ENCODE data around the gene CNOT1.
"Not testable (repeated sequence)": the region's sequence is repeated elsewhere in the genome, so short reads cannot be mapped to it uniquely, and the experiment has no call there.

CNOT1 gene

GRCh38 chr16:58584831-58585505, 44.7 kb downstream of the CNOT1 start:
- DNase-seq (ENCODE audit: low read depth, low spot score) = no peak
- H3K27ac ChIP-seq = no peak overlapping the region

- H3K27ac ChIP-seq = no peak overlapping the region
- DNase-seq (ENCODE audit: low read depth, low spot score) = no peak
Observed at GRCh38 chr16:58582971-58583765, 46.5 kb downstream of the CNOT1 start.

- H3K27ac ChIP-seq = no peak overlapping the region
- no peak for DNase-seq (ENCODE audit: low read depth, low spot score)
Observed at GRCh38 chr16:58582133-58582532, 47.5 kb downstream of the CNOT1 start.

- no peak overlapping the region for H3K27ac ChIP-seq
- DNase-seq (ENCODE audit: low read depth, low spot score) = no peak
Observed at GRCh38 chr16:58579587-58579986, 50.0 kb downstream of the CNOT1 start.

GRCh38 chr16:58578642-58579041, 51.0 kb downstream of the CNOT1 start:
- DNase-seq (ENCODE audit: low read depth, low spot score) = no peak

GRCh38 chr16:58577141-58577540, 52.5 kb downstream of the CNOT1 start:
- DNase-seq (ENCODE audit: low read depth, low spot score) = no peak
- no peak overlapping the region for H3K27ac ChIP-seq

More at GRCh38 chr16:58578642-58579041, 51.0 kb downstream of the CNOT1 start:
- H3K27ac ChIP-seq = no peak overlapping the region

GRCh38 chr16:58574895-58575294, 54.7 kb downstream of the CNOT1 start:
- H3K27ac ChIP-seq = no peak overlapping the region
- no peak for DNase-seq (ENCODE audit: low read depth, low spot score)

GRCh38 chr16:58565697-58566096, 63.9 kb downstream of the CNOT1 start:
- not testable (repeated sequence) for H3K27ac ChIP-seq; DNase-seq (ENCODE audit: low read depth, low spot score)

- no peak for DNase-seq (ENCODE audit: low read depth, low spot score)
- peak overlapping the region; percentile 21 for H3K27ac ChIP-seq
Observed at GRCh38 chr16:58563775-58564174, 65.9 kb downstream of the CNOT1 start.

- no peak for DNase-seq (ENCODE audit: low read depth, low spot score)
- H3K27ac ChIP-seq = peak overlapping the region; percentile 21
Observed at GRCh38 chr16:58563235-58563634, 66.4 kb downstream of the CNOT1 start.

- DNase-seq (ENCODE audit: low read depth, low spot score) = no peak
- H3K27ac ChIP-seq = no peak overlapping the region
Observed at GRCh38 chr16:58556678-58557077, 72.9 kb downstream of the CNOT1 start.

GRCh38 chr16:58551496-58551895, 78.1 kb downstream of the CNOT1 start:
- no peak for DNase-seq (ENCODE audit: low read depth, low spot score)
- H3K27ac ChIP-seq = no peak overlapping the region

- DNase-seq (ENCODE audit: low read depth, low spot score) = no peak
- H3K27ac ChIP-seq = no peak overlapping the region
Observed at GRCh38 chr16:58548378-58548777, 81.2 kb downstream of the CNOT1 start.

- no peak overlapping the region for H3K27ac ChIP-seq
- no peak for DNase-seq (ENCODE audit: low read depth, low spot score)
Observed at GRCh38 chr16:58543685-58544084, 85.9 kb downstream of the CNOT1 start.

- DNase-seq (ENCODE audit: low read depth, low spot score) = no peak
- no peak overlapping the region for H3K27ac ChIP-seq
Observed at GRCh38 chr16:58542291-58542690, 87.3 kb downstream of the CNOT1 start.

- no peak overlapping the region for H3K27ac ChIP-seq
- no peak for DNase-seq (ENCODE audit: low read depth, low spot score)
Observed at GRCh38 chr16:58541711-58542110, 87.9 kb downstream of the CNOT1 start.

GRCh38 chr16:58537124-58537906, 92.3 kb downstream of the CNOT1 start:
- DNase-seq (ENCODE audit: low read depth, low spot score) = no peak
- H3K27ac ChIP-seq = no peak overlapping the region

- no peak for DNase-seq (ENCODE audit: low read depth, low spot score)
- no peak overlapping the region for H3K27ac ChIP-seq
Observed at GRCh38 chr16:58536278-58536677, 93.3 kb downstream of the CNOT1 start.

- DNase-seq (ENCODE audit: low read depth, low spot score) = no peak
- H3K27ac ChIP-seq = no peak overlapping the region
Observed at GRCh38 chr16:58535100-58535499, 94.5 kb downstream of the CNOT1 start.

- H3K27ac ChIP-seq = no peak overlapping the region
- DNase-seq (ENCODE audit: low read depth, low spot score) = no peak
Observed at GRCh38 chr16:58533751-58534470, 95.7 kb downstream of the CNOT1 start.
